Effector memory CD4-positive, alpha-beta T cell (primary cell): Measurements from ENCODE around the gene UBE2F.
"Not testable (repeated sequence)": the region's sequence is repeated elsewhere in the genome, so short reads cannot be mapped to it uniquely, and the experiment has no call there.

ENCODE experiments used
- DNase-seq, 3 donors: peaks; one replicate each; pipeline ENCODE4 v3.0.0-alpha.2; 2020
- H3K27ac ChIP-seq: 2 replicates; pipeline ENCODE4 v1.7.0; 2013; ENCODE audit warnings: mild to moderate bottlenecking, low read length, moderate library complexity; ENCODE audit not compliant: insufficient read depth, poor library complexity, severe bottlenecking
- H3K27me3 ChIP-seq: replicated peaks from 2 replicates; pipeline ENCODE4 v1.7.0; 2013; ENCODE audit warnings: mild to moderate bottlenecking, low read length; ENCODE audit not compliant: insufficient read depth, control insufficient read depth, poor library complexity, severe bottlenecking
- H3K36me3 ChIP-seq: 2 replicates; pipeline ENCODE4 v1.7.0; 2013; ENCODE audit warnings: mild to moderate bottlenecking, low read length, moderate library complexity; ENCODE audit not compliant: control insufficient read depth, insufficient read depth
- H3K4me1 ChIP-seq: 2 replicates; pipeline ENCODE4 v1.7.0; 2013; ENCODE audit warnings: low read length, mild to moderate bottlenecking; ENCODE audit not compliant: control insufficient read depth, insufficient read depth, poor library complexity, severe bottlenecking
- H3K4me3 ChIP-seq: 2 replicates; pipeline ENCODE4 v1.7.0; 2013; ENCODE audit warnings: low read length, low read depth, mild to moderate bottlenecking; ENCODE audit not compliant: insufficient read depth, poor library complexity, severe bottlenecking
- H3K9me3 ChIP-seq: 2 replicates; pipeline ENCODE4 v1.7.0; 2013; ENCODE audit warnings: mild to moderate bottlenecking, low read length, moderate library complexity; ENCODE audit not compliant: control insufficient read depth

The UBE2F gene

GRCh38 chr2:237977380-237977779 is 10.6 kb downstream of the UBE2F start:
- H3K27me3 ChIP-seq, result no peaks in the 10 kb centered on the region
- no peak overlapping the region for H3K4me3 ChIP-seq
- peaks cover 24% of the 10 kb centered on the region for H3K36me3 ChIP-seq
- DNase-seq, result no peak
- H3K4me1 ChIP-seq, result peaks cover 5% of the 10 kb centered on the region
- no peak overlapping the region for H3K27ac ChIP-seq
- no peaks in the 10 kb centered on the region for H3K9me3 ChIP-seq

GRCh38 chr2:237978058-237978712 is 11.4 kb downstream of the UBE2F start:
- no peak overlapping the region for H3K27ac ChIP-seq
- DNase-seq, result no peak
- H3K4me1 ChIP-seq, result peaks cover 5% of the 10 kb centered on the region
- no peaks in the 10 kb centered on the region for H3K27me3 ChIP-seq
- H3K36me3 ChIP-seq, result peaks cover 23% of the 10 kb centered on the region
- no peaks in the 10 kb centered on the region for H3K9me3 ChIP-seq
- no peak overlapping the region for H3K4me3 ChIP-seq

GRCh38 chr2:237979331-237979730 is 12.5 kb downstream of the UBE2F start:
- DNase-seq, result no peak
- H3K27me3 ChIP-seq, result no peaks in the 10 kb centered on the region
- no peak overlapping the region for H3K27ac ChIP-seq
- H3K4me1 ChIP-seq, result peaks cover 5% of the 10 kb centered on the region
- H3K4me3 ChIP-seq, result no peak overlapping the region
- H3K36me3 ChIP-seq, result peaks cover 18% of the 10 kb centered on the region
- no peaks in the 10 kb centered on the region for H3K9me3 ChIP-seq

DNA sequence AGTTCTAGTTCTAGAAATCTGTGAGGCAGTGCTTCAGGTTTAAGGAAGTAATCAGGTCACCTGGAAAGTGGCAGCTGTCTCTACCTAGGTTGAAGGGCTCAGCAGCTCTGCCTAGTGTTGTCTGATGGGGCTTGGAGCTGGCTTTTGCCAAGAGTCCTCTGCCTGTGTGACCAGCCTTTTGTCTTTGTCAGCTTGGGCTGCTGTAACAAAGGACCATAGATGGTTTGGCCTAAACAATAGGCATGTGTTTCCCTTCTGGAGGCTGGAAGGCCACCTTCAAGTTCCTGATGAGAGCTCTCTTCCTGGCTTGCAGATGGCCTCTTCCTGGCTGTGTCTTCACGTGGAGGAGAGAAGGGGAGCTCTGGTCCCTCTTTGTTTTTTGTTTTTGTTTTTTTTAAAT is 13.3 kb downstream of the UBE2F start:
- no peak for DNase-seq
- Histone ChIP-seq H3K4me3 (no peak overlapping the region), H3K9me3 (no peaks in the 10 kb centered on the region), H3K4me1 (peaks cover 5% of the 10 kb centered on the region), H3K27me3 (no peaks in the 10 kb centered on the region), H3K36me3 (peaks cover 16% of the 10 kb centered on the region), H3K27ac (no peak overlapping the region)

- DNase-seq, result no peak
- H3K4me3 ChIP-seq, result no peak overlapping the region
- H3K9me3 ChIP-seq, result no peaks in the 10 kb centered on the region
- H3K27me3 ChIP-seq, result no peaks in the 10 kb centered on the region
- H3K36me3 ChIP-seq, result peaks cover 12% of the 10 kb centered on the region
- H3K4me1 ChIP-seq, result peaks cover 5% of the 10 kb centered on the region
- no peak overlapping the region for H3K27ac ChIP-seq
Measured at GRCh38 chr2:237980751-237981150, 13.9 kb downstream of the UBE2F start.

- H3K27me3 ChIP-seq, H3K36me3 ChIP-seq, H3K4me1 ChIP-seq, H3K9me3 ChIP-seq, DNase-seq, H3K27ac ChIP-seq, H3K4me3 ChIP-seq: not testable (repeated sequence)
Measured at GRCh38 chr2:237981621-237982020, 14.8 kb downstream of the UBE2F start.

GRCh38 chr2:237982039-237982725 is 15.4 kb downstream of the UBE2F start:
- Histone ChIP-seq H3K27ac (no peak overlapping the region), H3K9me3 (no peaks in the 10 kb centered on the region), H3K27me3 (no peaks in the 10 kb centered on the region), H3K4me3 (no peak overlapping the region), H3K36me3 (no peaks in the 10 kb centered on the region), H3K4me1 (peaks cover 5% of the 10 kb centered on the region)
- DNase-seq, result no peak

GRCh38 chr2:237983922-237984321 is 17.1 kb downstream of the UBE2F start:
- no peak overlapping the region for H3K4me3 ChIP-seq
- no peaks in the 10 kb centered on the region for H3K9me3 ChIP-seq
- peaks cover 3% of the 10 kb centered on the region for H3K36me3 ChIP-seq
- no peaks in the 10 kb centered on the region for H3K4me1 ChIP-seq
- H3K27me3 ChIP-seq, result no peaks in the 10 kb centered on the region
- H3K27ac ChIP-seq, result no peak overlapping the region
- DNase-seq, result no peak

GRCh38 chr2:237987268-237987667 is 20.5 kb downstream of the UBE2F start:
- no peak for DNase-seq
- no peak overlapping the region for H3K4me3 ChIP-seq
- no peak overlapping the region for H3K27ac ChIP-seq
- H3K27me3 ChIP-seq, result no peaks in the 10 kb centered on the region
- H3K4me1 ChIP-seq, result no peaks in the 10 kb centered on the region
- H3K36me3 ChIP-seq, result peaks cover 3% of the 10 kb centered on the region
- no peaks in the 10 kb centered on the region for H3K9me3 ChIP-seq

- H3K27ac ChIP-seq, result no peak overlapping the region
- H3K9me3 ChIP-seq, result no peaks in the 10 kb centered on the region
- H3K27me3 ChIP-seq, result no peaks in the 10 kb centered on the region
- peaks cover 2% of the 10 kb centered on the region for H3K36me3 ChIP-seq
- H3K4me1 ChIP-seq, result no peaks in the 10 kb centered on the region
- DNase-seq, result no peak
- no peak overlapping the region for H3K4me3 ChIP-seq
Measured at GRCh38 chr2:237993701-237994100, 26.9 kb downstream of the UBE2F start.
